Keratinocyte (primary cell): ENCODE data around the gene PTPRU. TPM values are rescaled to one million over a fixed set of nuclear protein-coding genes. Genes with fewer than 3 reads are reported as not detected.

ENCODE experiments used
- DNase-seq: peaks from one replicate; pipeline ENCODE4 v3.0.0-alpha.2; 2011; ENCODE audit warnings: low read depth, missing footprints, low spot score
- FAIRE-seq: peaks from 2 replicates; lab custom pipeline; 2011; peaks lifted over from hg19 to GRCh38; lab: Jason Lieb, UNC
- H2AFZ ChIP-seq: 2 replicates; pipeline ENCODE4 v1.6.0; 2012; ENCODE audit warnings: low read length, control low read depth, inconsistent platforms; ENCODE audit not compliant: control insufficient read depth
- H3K27ac ChIP-seq: 2 replicates; pipeline ENCODE4 v1.5.1; 2011; ENCODE audit warnings: low read length; ENCODE audit not compliant: control insufficient read depth, insufficient read depth
- H3K27me3 ChIP-seq: 3 replicates; pipeline ENCODE4 v1.6.0; 2011; ENCODE audit warnings: low read length; ENCODE audit not compliant: control insufficient read depth, insufficient read depth; ENCODE audit errors: extremely low read depth
- H3K36me3 ChIP-seq, 2 experiments: 2 replicates in 1 of 2; 3 replicates in 1 of 2; pipeline ENCODE4 v1.5.1; 2011; ENCODE audit warnings: low read length in 2 of 2, mild to moderate bottlenecking in 1 of 2; ENCODE audit not compliant: control insufficient read depth in 2 of 2, insufficient read depth in 2 of 2; ENCODE audit errors: extremely low read depth in 1 of 2
- H3K4me1 ChIP-seq: 3 replicates; pipeline ENCODE4 v1.5.1; 2011; ENCODE audit warnings: low read length; ENCODE audit not compliant: control insufficient read depth, insufficient read depth; ENCODE audit errors: extremely low read depth
- H3K4me2 ChIP-seq: 3 replicates; pipeline ENCODE4 v1.6.0; 2011; ENCODE audit warnings: low read depth, low read length; ENCODE audit not compliant: control insufficient read depth, insufficient read depth; ENCODE audit errors: extremely low read depth
- H3K4me3 ChIP-seq, 3 experiments: fragments of 200-600 bp in 1 of 3; sonication (generic) in 1 of 3; 2 replicates in 2 of 3; 3 replicates in 1 of 3; pipeline ENCODE4 v1.5.1; 2011 to 2016; ENCODE audit warnings: low read length in 3 of 3, mild to moderate bottlenecking in 3 of 3, control low read depth in 2 of 3, inconsistent platforms in 1 of 3, low read depth in 1 of 3, mixed read lengths in 1 of 3, mixed run types in 1 of 3, moderate library complexity in 1 of 3; ENCODE audit not compliant: control insufficient read depth in 2 of 3, insufficient read depth in 2 of 3; ENCODE audit errors: extremely low read depth in 1 of 3
- H3K79me2 ChIP-seq: 2 replicates; pipeline ENCODE4 v1.6.0; 2012; ENCODE audit warnings: low read length; ENCODE audit not compliant: control insufficient read depth, insufficient read depth
- H3K9ac ChIP-seq: 3 replicates; pipeline ENCODE4 v1.6.0; 2011; ENCODE audit warnings: low read length; ENCODE audit not compliant: control insufficient read depth, insufficient read depth; ENCODE audit errors: extremely low read depth
- H3K9me1 ChIP-seq: 3 replicates; pipeline ENCODE4 v1.6.0; 2011; ENCODE audit warnings: low read length; ENCODE audit not compliant: control insufficient read depth, insufficient read depth; ENCODE audit errors: extremely low read depth
- H3K9me3 ChIP-seq: 2 replicates; pipeline ENCODE4 v1.5.1; 2012; ENCODE audit warnings: low read depth, low read length; ENCODE audit not compliant: control insufficient read depth
- H4K20me1 ChIP-seq: 3 replicates; pipeline ENCODE4 v1.6.0; 2011; ENCODE audit warnings: low read length; ENCODE audit not compliant: control insufficient read depth, insufficient read depth; ENCODE audit errors: extremely low read depth
- CTCF ChIP-seq, 3 experiments: IDR thresholded peaks in 1 of 3; conservative IDR thresholded peaks in 1 of 3; optimal IDR thresholded peaks in 1 of 3; 2 replicates in 2 of 3; 3 replicates in 1 of 3; pipeline versions ENCODE3 to v1.5.1; 2011; ENCODE audit warnings: low read length in 3 of 3, mild to moderate bottlenecking in 3 of 3, moderate library complexity in 2 of 3, control low read depth in 1 of 3, inconsistent platforms in 1 of 3; ENCODE audit not compliant: insufficient read depth in 2 of 3; ENCODE audit errors: extremely low read depth in 1 of 3
- EZH2 ChIP-seq: IDR thresholded peaks from one replicate; pipeline ENCODE4 v1.6.1; 2012; ENCODE audit warnings: inconsistent platforms, mild to moderate bottlenecking, low read length, moderate library complexity
- dilution Hi-C: fragments of 300-500 bp; cut with MboI; formaldehyde crosslinking; loops from one replicate; pipeline ENCODE4 v1.7.0; 2020; ENCODE audit warnings: low sequenced_read_pairs; ENCODE audit not compliant: extremely low pct_ligation_motif_present
- polyA plus RNA-seq, 5 experiments: library from polyadenylated mRNA; depleted of rRNA in 3 of 5; stranded (reverse) in 3 of 5; stranded (forward) in 1 of 5; unstranded in 1 of 5; fragments of >200 nt; gene quantifications; 1 replicate in 1 of 5; 2 replicates in 3 of 5; 3 replicates in 1 of 5; pipeline versions ENCODE4 v1.2.1 to v1.2.3, GENCODE V29; 2011 to 2012; ENCODE audit warnings: missing spikeins in 2 of 5, low read depth in 1 of 5, low replicate concordance in 1 of 5

Gene PTPRU
- polyA plus RNA-seq, 1 donor (not counting 4 experiments of a cell fraction or from before 2014, with no cell fraction given) = 4.3 TPM

- no peaks in the 10 kb centered on the region for H3K36me3 ChIP-seq
- no peak for FAIRE-seq
- dilution Hi-C loops = loop anchor here (25.0 kb wide), 1 partner anchor 124 kb away; the partner anchor contains the start of genes MECR and PTPRU
Measured at GRCh38 chr1:29361686-29362085, 125.4 kb downstream of the PTPRU start.

GRCh38 chr1:29362116-29362515 is 125.8 kb downstream of the PTPRU start:
- DNase-seq (no peak), FAIRE-seq (no peak)
- no peaks in the 10 kb centered on the region for H3K9me3 ChIP-seq
- no peaks in the 10 kb centered on the region for H3K79me2 ChIP-seq
- no peaks in the 10 kb centered on the region for H3K36me3 ChIP-seq
- no peaks in the 10 kb centered on the region for H3K4me1 ChIP-seq
- H3K9ac ChIP-seq = no peak overlapping the region
- no peak for TF ChIP-seq EZH2
- TF ChIP-seq CTCF (optimal IDR thresholded peaks at IDR 0.05 in 1 of 3, IDR thresholded peaks at IDR 0.05 in 1 of 3, conservative IDR thresholded peaks at IDR 0.05 in 1 of 3; ENCODE audit: extremely low read depth in 1 of 3, insufficient read depth in 2 of 3, low read length in 3 of 3) = no peak
- dilution Hi-C loops = loop anchor here (25.0 kb wide), 1 partner anchor 125 kb away; the partner anchor contains the start of genes MECR and PTPRU
- no peaks in the 10 kb centered on the region for H4K20me1 ChIP-seq
- H2AFZ ChIP-seq = no peak overlapping the region
- no peak overlapping the region for H3K4me2 ChIP-seq
- no peaks in the 10 kb centered on the region for H3K27me3 ChIP-seq
- H3K9me1 ChIP-seq = no peaks in the 10 kb centered on the region
- no peak overlapping the region for H3K4me3 ChIP-seq
- H3K27ac ChIP-seq = no peak overlapping the region

More at GRCh38 chr1:29361686-29362085, 125.4 kb downstream of the PTPRU start:
- DNase-seq = no peak
- no peak for TF ChIP-seq EZH2
- no peak for TF ChIP-seq CTCF (optimal IDR thresholded peaks at IDR 0.05 in 1 of 3, IDR thresholded peaks at IDR 0.05 in 1 of 3, conservative IDR thresholded peaks at IDR 0.05 in 1 of 3; ENCODE audit: extremely low read depth in 1 of 3, insufficient read depth in 2 of 3, low read length in 3 of 3)
- H3K4me2 ChIP-seq = no peak overlapping the region
- H3K27me3 ChIP-seq = no peaks in the 10 kb centered on the region
- no peaks in the 10 kb centered on the region for H3K9me3 ChIP-seq
- no peak overlapping the region for H3K4me3 ChIP-seq
- no peak overlapping the region for H3K9ac ChIP-seq
- no peaks in the 10 kb centered on the region for H3K9me1 ChIP-seq
- H3K27ac ChIP-seq = no peak overlapping the region
- H3K79me2 ChIP-seq = no peaks in the 10 kb centered on the region
- no peak overlapping the region for H2AFZ ChIP-seq
- H4K20me1 ChIP-seq = no peaks in the 10 kb centered on the region
- no peaks in the 10 kb centered on the region for H3K4me1 ChIP-seq
